AG09319 (cell line): ENCODE results near the gene PM20D1.
"Not testable (repeated sequence)": the region's sequence is repeated elsewhere in the genome, so short reads cannot be mapped to it uniquely, and the experiment has no call there.

Source experiments
- DNase-seq: peaks from one replicate; pipeline ENCODE4 v3.0.0-alpha.2; 2010; ENCODE audit warnings: low read depth; ENCODE audit errors: extremely low read depth
- TF ChIP-seq, protein P1 (sequence below): IDR thresholded peaks from 2 replicates; pipeline ENCODE4 v1.5.1; 2011; ENCODE audit warnings: low read depth, mild to moderate bottlenecking, inconsistent platforms, low read length, moderate library complexity

PM20D1 gene

DNA sequence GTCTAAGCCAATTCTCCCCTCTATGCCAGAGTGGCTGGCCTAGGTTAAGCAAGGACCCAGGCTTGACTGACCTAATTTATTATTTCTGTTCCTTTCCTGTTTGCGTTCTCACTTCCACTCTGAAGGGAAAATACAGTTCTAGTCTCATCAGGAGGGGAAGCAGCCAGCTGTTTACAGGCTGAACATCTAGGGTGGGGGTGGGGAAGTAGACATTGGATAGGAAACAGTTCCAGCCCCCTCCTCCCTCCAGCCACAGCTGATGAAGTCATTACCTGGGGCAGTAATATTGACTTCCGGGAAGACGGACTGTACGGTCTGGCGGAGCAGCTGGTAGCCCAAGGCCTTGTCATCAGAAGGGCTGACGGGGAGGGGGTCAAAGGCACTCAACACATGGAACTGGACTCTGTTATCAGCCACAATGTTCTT is 17.6 kb downstream of the PM20D1 start:
- TF ChIP-seq, protein P1, sequence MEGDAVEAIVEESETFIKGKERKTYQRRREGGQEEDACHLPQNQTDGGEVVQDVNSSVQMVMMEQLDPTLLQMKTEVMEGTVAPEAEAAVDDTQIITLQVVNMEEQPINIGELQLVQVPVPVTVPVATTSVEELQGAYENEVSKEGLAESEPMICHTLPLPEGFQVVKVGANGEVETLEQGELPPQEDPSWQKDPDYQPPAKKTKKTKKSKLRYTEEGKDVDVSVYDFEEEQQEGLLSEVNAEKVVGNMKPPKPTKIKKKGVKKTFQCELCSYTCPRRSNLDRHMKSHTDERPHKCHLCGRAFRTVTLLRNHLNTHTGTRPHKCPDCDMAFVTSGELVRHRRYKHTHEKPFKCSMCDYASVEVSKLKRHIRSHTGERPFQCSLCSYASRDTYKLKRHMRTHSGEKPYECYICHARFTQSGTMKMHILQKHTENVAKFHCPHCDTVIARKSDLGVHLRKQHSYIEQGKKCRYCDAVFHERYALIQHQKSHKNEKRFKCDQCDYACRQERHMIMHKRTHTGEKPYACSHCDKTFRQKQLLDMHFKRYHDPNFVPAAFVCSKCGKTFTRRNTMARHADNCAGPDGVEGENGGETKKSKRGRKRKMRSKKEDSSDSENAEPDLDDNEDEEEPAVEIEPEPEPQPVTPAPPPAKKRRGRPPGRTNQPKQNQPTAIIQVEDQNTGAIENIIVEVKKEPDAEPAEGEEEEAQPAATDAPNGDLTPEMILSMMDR, result no peak
- no peak for DNase-seq

DNA sequence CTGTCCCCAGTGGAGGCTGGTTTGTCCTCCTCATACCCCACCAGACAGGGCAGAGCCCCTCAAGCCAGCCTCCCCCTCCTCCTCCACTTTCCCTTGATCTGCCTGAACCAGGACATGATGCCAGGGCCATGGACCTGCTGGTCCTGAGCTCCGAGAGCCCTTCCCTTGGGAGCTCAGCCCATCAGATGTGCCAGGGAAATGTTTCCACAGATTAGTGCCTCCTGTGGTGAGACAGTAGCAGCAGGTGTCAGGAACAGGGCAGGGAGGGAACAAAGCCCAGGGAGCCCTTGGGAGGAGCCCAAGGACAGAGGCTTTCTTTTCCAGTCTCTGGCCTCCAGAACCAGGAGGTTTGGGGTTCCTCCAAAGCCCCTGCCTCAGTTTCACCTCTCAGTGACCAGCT is 22.3 kb downstream of the PM20D1 start:
- no peak for DNase-seq

DNA sequence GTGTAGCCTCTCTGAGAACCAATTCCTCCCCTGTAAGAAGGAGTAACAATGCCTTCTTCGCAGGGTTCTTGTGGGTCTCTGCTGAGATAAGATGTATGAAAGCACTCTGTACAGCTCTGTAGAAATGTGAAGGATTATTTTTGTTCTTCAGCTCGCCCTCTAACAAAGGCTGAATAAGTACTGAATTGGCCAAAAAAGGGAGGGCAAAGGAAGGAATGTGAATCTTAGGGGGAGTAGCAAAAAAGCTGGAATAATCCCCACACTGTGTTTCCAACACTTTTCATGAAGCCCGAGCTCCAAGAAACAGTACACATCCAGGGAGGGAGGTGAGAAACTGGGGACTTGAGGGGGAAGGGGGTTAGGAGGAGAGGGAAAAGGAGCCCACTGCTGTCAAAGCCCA is 22.9 kb downstream of the PM20D1 start:
- DNase-seq, result no peak
- TF ChIP-seq, protein P1, result no peak

More for the DNA sequence above, 22.3 kb downstream of the PM20D1 start:
- TF ChIP-seq, protein P1, result no peak

DNA sequence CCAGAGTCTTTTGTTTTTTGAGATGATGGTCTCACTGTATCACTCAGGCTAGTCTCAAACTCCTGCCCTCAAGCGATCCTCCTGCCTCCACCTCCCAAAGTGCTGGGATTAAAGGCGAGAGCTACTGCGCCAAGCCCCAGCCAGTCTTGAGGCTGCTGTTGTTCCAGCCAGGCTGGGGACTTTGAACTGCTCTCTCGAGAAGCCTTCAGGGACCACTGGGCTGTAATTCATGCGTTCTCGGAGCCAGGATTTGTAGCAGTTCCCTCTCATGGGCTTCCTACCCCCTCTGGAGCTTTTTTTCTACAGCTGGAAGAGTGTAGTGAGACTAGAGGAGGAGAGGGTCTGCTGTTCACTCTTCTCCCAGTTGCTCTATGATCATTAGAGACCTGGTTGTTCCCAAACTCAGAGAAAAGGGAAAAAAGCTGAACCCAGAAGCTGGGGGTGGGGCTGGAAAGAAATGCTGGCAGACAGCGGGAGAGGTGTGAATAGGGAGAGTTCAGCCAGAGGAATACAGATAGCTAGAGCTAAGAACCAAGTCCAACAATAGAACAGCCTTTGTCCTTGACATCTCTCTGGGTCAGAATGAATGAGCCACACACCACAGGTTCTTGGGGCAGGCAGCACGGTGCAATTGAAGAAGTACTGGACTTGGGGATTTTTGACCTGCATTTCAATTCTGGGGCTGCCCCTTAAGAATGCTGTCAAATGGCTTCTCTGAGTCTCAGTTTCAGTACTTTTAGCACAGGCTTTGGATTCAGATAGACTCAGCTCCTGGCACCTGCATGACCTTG is 23.7 kb downstream of the PM20D1 start:
- TF ChIP-seq, protein P1, result no peak
- no peak for DNase-seq

- no peak for DNase-seq
- TF ChIP-seq, protein P1, result no peak
Measured at GRCh38 chr1:205824180-205824579, 25.8 kb downstream of the PM20D1 start.

DNA sequence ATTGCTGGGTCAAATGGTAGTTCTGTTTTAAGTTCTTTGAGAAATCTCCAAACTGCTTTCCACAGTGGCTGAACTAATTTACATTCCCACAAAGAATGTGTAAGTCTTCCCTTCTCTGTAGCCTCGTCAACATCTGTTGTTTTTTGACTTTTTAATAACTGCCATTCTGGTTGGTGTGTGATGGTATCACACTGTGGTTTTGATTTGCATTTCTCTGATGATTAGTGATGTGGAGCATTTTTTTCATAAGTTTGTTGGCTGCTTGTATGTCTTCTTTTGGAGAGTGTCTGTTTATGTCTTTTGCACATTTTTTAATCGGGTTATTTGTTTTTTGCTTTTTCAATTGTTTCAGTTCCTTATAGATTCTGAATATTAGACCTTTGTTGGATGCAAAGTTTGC is 26.7 kb downstream of the PM20D1 start:
- not testable (repeated sequence) for DNase-seq

GRCh38 chr1:205822397-205822796 is 27.5 kb downstream of the PM20D1 start:
- TF ChIP-seq, protein P1, result no peak
- DNase-seq, result no peak

- TF ChIP-seq, protein P1, result no peak
Measured at GRCh38 chr1:205817988-205818387, 31.9 kb downstream of the PM20D1 start.

More at GRCh38 chr1:205817988-205818387, 31.9 kb downstream of the PM20D1 start:
- DNase-seq, result no peak
